ENCODE results near the gene CUL5. TPM values are rescaled to one million over a fixed set of nuclear protein-coding genes. Genes with fewer than 3 reads are reported as not detected.

CUL5 gene
- total RNA-seq, 1 donor from 2014 or later = 6.0 TPM

- Histone ChIP-seq H3K4me1 (no peaks in the 10 kb centered on the region), H3K9me3 (no peaks in the 10 kb centered on the region), H3K4me3 (no peak overlapping the region), H3K36me3 (no peaks in the 10 kb centered on the region), H3K27ac (no peak overlapping the region), H3K27me3 (no peaks in the 10 kb centered on the region)
- no peak for DNase-seq (ENCODE audit: low spot score in 2 of 2)
- intact Hi-C loops (cut with DNase I) = no loop called here
- TF ChIP-seq, protein P1, sequence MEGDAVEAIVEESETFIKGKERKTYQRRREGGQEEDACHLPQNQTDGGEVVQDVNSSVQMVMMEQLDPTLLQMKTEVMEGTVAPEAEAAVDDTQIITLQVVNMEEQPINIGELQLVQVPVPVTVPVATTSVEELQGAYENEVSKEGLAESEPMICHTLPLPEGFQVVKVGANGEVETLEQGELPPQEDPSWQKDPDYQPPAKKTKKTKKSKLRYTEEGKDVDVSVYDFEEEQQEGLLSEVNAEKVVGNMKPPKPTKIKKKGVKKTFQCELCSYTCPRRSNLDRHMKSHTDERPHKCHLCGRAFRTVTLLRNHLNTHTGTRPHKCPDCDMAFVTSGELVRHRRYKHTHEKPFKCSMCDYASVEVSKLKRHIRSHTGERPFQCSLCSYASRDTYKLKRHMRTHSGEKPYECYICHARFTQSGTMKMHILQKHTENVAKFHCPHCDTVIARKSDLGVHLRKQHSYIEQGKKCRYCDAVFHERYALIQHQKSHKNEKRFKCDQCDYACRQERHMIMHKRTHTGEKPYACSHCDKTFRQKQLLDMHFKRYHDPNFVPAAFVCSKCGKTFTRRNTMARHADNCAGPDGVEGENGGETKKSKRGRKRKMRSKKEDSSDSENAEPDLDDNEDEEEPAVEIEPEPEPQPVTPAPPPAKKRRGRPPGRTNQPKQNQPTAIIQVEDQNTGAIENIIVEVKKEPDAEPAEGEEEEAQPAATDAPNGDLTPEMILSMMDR (IDR thresholded peaks at IDR 0.05) = no peak
Measured at GRCh38 chr11:107970049-107970448, 38.6 kb upstream of the CUL5 start.

DNA sequence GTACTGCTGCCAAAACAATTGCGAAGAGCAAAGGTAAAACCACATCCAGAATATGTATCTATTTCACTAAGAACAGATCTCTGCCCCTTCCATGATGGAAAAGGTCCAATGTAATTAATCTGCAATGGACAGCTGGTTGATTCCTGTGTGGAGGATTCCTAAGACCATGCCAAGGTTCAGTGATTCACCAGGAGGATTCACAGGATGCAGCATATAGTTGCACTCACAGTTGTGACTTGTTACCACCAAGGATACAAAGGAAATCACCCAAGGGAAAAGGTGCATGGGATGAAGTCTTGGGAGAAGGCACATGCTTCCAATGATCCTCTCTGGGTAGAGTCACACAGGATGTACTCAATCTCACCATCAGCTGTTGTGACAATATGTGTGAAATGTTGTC lies 35.1 kb upstream of the CUL5 start:
- H3K36me3 ChIP-seq = no peaks in the 10 kb centered on the region
- H3K27me3 ChIP-seq = no peaks in the 10 kb centered on the region
- no peak overlapping the region for H3K4me3 ChIP-seq
- no peaks in the 10 kb centered on the region for H3K9me3 ChIP-seq
- H3K4me1 ChIP-seq = no peaks in the 10 kb centered on the region
- TF ChIP-seq, protein P1 (IDR thresholded peaks at IDR 0.05) = no peak
- no peak overlapping the region for H3K27ac ChIP-seq
- no peak for DNase-seq (ENCODE audit: low spot score in 2 of 2)
- intact Hi-C loops (cut with DNase I) = no loop called here

- H3K27me3 ChIP-seq = no peaks in the 10 kb centered on the region
- H3K36me3 ChIP-seq = no peaks in the 10 kb centered on the region
- H3K9me3 ChIP-seq = no peaks in the 10 kb centered on the region
- TF ChIP-seq, protein P1 (IDR thresholded peaks at IDR 0.05) = no peak
- intact Hi-C loops (cut with DNase I) = no loop called here
- no peaks in the 10 kb centered on the region for H3K4me1 ChIP-seq
- no peak for DNase-seq (ENCODE audit: low spot score in 2 of 2)
- H3K27ac ChIP-seq = no peak overlapping the region
- no peak overlapping the region for H3K4me3 ChIP-seq
Measured at GRCh38 chr11:107988397-107989158, 20.1 kb upstream of the CUL5 start.

DNA sequence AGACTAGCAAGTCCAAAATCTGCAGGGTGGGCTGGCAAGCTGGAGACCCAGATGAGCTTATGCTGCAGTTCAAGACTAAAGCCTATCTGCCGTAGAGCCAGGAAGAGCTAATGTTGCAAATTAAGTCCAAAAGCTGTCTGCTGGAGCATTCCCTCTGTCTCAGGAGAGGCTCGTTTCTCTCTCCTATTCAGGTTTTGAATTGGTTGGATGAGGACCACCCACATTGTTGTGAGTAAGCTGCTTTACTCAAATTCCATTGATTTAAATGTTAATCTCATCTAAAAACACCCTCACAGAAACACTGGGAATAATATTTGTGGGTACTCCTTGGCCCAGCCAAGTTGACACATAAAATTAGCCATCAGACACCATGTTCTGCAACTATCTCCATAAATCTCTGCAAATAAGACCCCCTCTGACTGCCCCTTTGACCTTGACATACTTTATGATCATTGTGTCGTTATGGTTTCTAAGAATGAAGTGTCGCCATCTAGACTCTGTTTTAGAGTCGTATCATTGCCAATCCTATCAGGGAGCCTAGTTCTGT lies 16.8 kb upstream of the CUL5 start:
- intact Hi-C loops (cut with DNase I) = no loop called here
- TF ChIP-seq, protein P1 (IDR thresholded peaks at IDR 0.05) = no peak
- no peaks in the 10 kb centered on the region for H3K36me3 ChIP-seq
- H3K27me3 ChIP-seq = no peaks in the 10 kb centered on the region
- DNase-seq (ENCODE audit: low spot score in 2 of 2) = no peak
- H3K9me3 ChIP-seq = no peaks in the 10 kb centered on the region
- H3K27ac ChIP-seq = no peak overlapping the region
- no peak overlapping the region for H3K4me3 ChIP-seq
- no peaks in the 10 kb centered on the region for H3K4me1 ChIP-seq

- no peak for DNase-seq (ENCODE audit: low spot score in 2 of 2)
- no peaks in the 10 kb centered on the region for H3K4me1 ChIP-seq
- no peaks in the 10 kb centered on the region for H3K27me3 ChIP-seq
- no peaks in the 10 kb centered on the region for H3K36me3 ChIP-seq
- no peaks in the 10 kb centered on the region for H3K9me3 ChIP-seq
- H3K27ac ChIP-seq = no peak overlapping the region
- intact Hi-C loops (cut with DNase I) = no loop called here
- no peak overlapping the region for H3K4me3 ChIP-seq
- TF ChIP-seq, protein P1 (IDR thresholded peaks at IDR 0.05) = no peak
Measured at GRCh38 chr11:107996006-107996776, 12.5 kb upstream of the CUL5 start.

Data from ascending aorta (tissue), 2 donors.